ENCODE results near the gene MRTFB.

Gene MRTFB

GRCh38 chr16:14105760-14106375 lies 34.7 kb downstream of the MRTFB start:
- Histone ChIP-seq H3K9me3 (no peaks in the 10 kb centered on the region), H3K4me3 (ENCODE audit: low read depth, low read length) (no peak overlapping the region), H3K27me3 (no peaks in the 10 kb centered on the region), H3K36me3 (no peaks in the 10 kb centered on the region), H3K4me1 (no peaks in the 10 kb centered on the region)
- DNase-seq = no peak
- TF ChIP-seq CTCF (IDR thresholded peaks at IDR 0.05; ENCODE audit: low read depth, low read length) = no peak

- Histone ChIP-seq H3K27me3 (no peaks in the 10 kb centered on the region), H3K4me1 (no peaks in the 10 kb centered on the region), H3K4me3 (ENCODE audit: low read depth, low read length) (no peak overlapping the region), H3K36me3 (no peaks in the 10 kb centered on the region), H3K9me3 (no peaks in the 10 kb centered on the region)
- TF ChIP-seq CTCF (IDR thresholded peaks at IDR 0.05; ENCODE audit: low read depth, low read length) = no peak
- no peak for DNase-seq
Observed at GRCh38 chr16:14106457-14106856, 35.3 kb downstream of the MRTFB start.

GRCh38 chr16:14106961-14107360 lies 35.8 kb downstream of the MRTFB start:
- Histone ChIP-seq H3K9me3 (no peaks in the 10 kb centered on the region), H3K4me1 (no peaks in the 10 kb centered on the region), H3K36me3 (no peaks in the 10 kb centered on the region), H3K27me3 (no peaks in the 10 kb centered on the region), H3K4me3 (ENCODE audit: low read depth, low read length) (no peak overlapping the region)
- TF ChIP-seq CTCF (IDR thresholded peaks at IDR 0.05; ENCODE audit: low read depth, low read length) = no peak
- no peak for DNase-seq

GRCh38 chr16:14109077-14109775 lies 38.1 kb downstream of the MRTFB start:
- no peak for DNase-seq
- Histone ChIP-seq H3K27me3 (no peaks in the 10 kb centered on the region), H3K4me3 (ENCODE audit: low read depth, low read length) (no peak overlapping the region), H3K4me1 (no peaks in the 10 kb centered on the region), H3K36me3 (no peaks in the 10 kb centered on the region), H3K9me3 (no peaks in the 10 kb centered on the region)
- no peak for TF ChIP-seq CTCF (IDR thresholded peaks at IDR 0.05; ENCODE audit: low read depth, low read length)

DNA sequence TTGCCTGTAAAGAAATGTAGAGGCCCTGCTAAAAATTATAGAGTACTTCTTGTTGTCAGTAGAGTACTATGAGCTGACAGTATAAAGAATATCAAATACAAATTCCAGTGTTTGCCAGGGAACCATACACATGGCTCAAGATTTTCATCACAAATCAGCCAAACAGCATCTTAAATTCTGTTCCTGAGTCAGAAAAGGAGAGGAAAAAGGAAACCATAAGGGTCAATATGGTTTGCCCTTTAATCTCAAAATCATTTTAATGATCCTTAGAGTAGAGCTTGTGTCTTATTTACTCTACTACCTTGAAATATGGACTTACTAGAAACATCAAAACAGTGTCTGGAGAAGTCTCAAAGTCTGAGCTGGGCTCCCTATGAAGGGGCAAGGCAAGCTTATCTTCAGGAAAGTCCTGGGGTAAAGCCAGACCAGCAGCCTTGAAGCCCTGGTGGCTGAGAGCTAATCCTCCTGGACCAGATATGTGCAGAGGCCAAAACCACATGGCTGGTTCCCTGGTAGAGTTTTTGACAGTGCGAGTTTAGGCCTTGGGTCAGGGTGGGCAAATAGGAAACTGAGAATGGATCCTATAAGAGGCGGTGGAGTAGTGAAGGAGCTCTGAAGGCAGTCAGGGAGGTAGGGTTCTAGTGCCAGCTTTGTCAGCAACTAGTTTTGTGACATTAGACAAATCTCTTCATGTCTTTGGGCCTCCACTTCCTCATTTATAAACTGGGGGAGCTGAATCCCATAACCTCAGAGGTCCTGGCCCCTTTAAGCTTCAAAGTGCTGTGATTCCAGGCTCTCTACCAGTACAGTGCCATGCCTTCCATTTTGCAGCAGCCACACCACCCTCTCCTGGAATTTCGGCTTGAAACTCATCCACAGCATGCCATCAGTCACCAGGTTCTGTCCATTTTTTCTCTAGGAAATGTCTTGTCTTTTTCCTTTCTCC lies 38.9 kb downstream of the MRTFB start:
- Histone ChIP-seq H3K27me3 (no peaks in the 10 kb centered on the region), H3K4me3 (ENCODE audit: low read depth, low read length) (no peak overlapping the region), H3K36me3 (no peaks in the 10 kb centered on the region), H3K9me3 (no peaks in the 10 kb centered on the region), H3K4me1 (no peaks in the 10 kb centered on the region)
- no peak for TF ChIP-seq CTCF (IDR thresholded peaks at IDR 0.05; ENCODE audit: low read depth, low read length)
- no peak for DNase-seq
